K562 (cell line): ENCODE results near the gene PSMB11. TPM values are rescaled to one million over a fixed set of nuclear protein-coding genes. Genes with fewer than 3 reads are reported as not detected.

ENCODE experiments used
- EP400 ChIP-seq: fragments of 450-650 bp; IDR thresholded peaks from 2 replicates; pipeline ENCODE4 v1.6.1; 2017; ENCODE audit warnings: antibody characterized with exemption, mild to moderate bottlenecking, moderate library complexity
- HINFP ChIP-seq: fragments of 450-650 bp; conservative IDR thresholded peaks from 2 replicates; pipeline ENCODE4 v1.6.1; 2016; ENCODE audit warnings: missing genetic modification characterization, low read depth, mild to moderate bottlenecking, control low read depth, missing compliant biosample characterization
- HIVEP1 ChIP-seq: fragments of 250-450 bp; sonication (Bioruptor Pico); IDR thresholded peaks from 2 replicates; pipeline ENCODE4 v1.4.0; 2020; ENCODE audit warnings: mild to moderate bottlenecking
- HOXB6 ChIP-seq: fragments of 250-450 bp; sonication (Bioruptor Pico); IDR thresholded peaks from 2 replicates; pipeline ENCODE4 v1.5.1; 2022; ENCODE audit warnings: mild to moderate bottlenecking, borderline replicate concordance
- KLF16 ChIP-seq: IDR thresholded peaks from 2 replicates; pipeline ENCODE4 v1.6.1; 2016; ENCODE audit warnings: antibody characterized with exemption
- MCM2 ChIP-seq: fragments of 450-650 bp; IDR thresholded peaks from 2 replicates; pipeline ENCODE4 v1.6.1; 2017; ENCODE audit warnings: low read depth, mild to moderate bottlenecking
- MCM5 ChIP-seq: fragments of 450-650 bp; IDR thresholded peaks from 2 replicates; pipeline ENCODE4 v1.6.1; 2016; ENCODE audit warnings: low read depth
- MYBL2 ChIP-seq, 2 experiments: fragments of 450-650 bp in 1 of 2; sonication (generic) in 1 of 2; formaldehyde crosslinking in 1 of 2; IDR thresholded peaks; 2 replicates each; pipeline versions ENCODE4 v1.6.1 to v1.8.1; 2017 to 2022; ENCODE audit warnings: borderline replicate concordance in 1 of 2, inconsistent platforms in 1 of 2, low read depth in 1 of 2, mild to moderate bottlenecking in 1 of 2, missing genetic modification reagents in 1 of 2, moderate library complexity in 1 of 2
- NR1H2 ChIP-seq: sonication (generic); formaldehyde crosslinking; IDR thresholded peaks from 2 replicates; pipeline ENCODE4 v1.4.0; 2020; ENCODE audit warnings: mild to moderate bottlenecking, missing genetic modification reagents
- POLR2B ChIP-seq: fragments of 450-650 bp; IDR thresholded peaks from 2 replicates; pipeline ENCODE4 v1.6.1; 2018; ENCODE audit warnings: low read depth; ENCODE audit not compliant: partially characterized antibody
- POLR2G ChIP-seq: fragments of 200-400 bp; formaldehyde crosslinking; IDR thresholded peaks from 2 replicates; pipeline ENCODE4 v1.6.1; 2017; ENCODE audit warnings: low read depth, mild to moderate bottlenecking, antibody characterized with exemption, low read length, moderate library complexity
- PURB ChIP-seq: sonication (generic); formaldehyde crosslinking; IDR thresholded peaks from 2 replicates; pipeline ENCODE4 v1.9.0; 2021; ENCODE audit warnings: low read depth, mild to moderate bottlenecking, missing genetic modification reagents
- RBM39 ChIP-seq: fragments of 200-400 bp; formaldehyde crosslinking; optimal IDR thresholded peaks from 2 replicates; pipeline ENCODE3; 2018; ENCODE audit warnings: low read depth, low read length
- SFPQ ChIP-seq: fragments of 200-400 bp; formaldehyde crosslinking; IDR thresholded peaks from 2 replicates; pipeline ENCODE4 v1.6.1; 2017; ENCODE audit warnings: mild to moderate bottlenecking, low read depth, low read length, moderate library complexity
- SRSF9 ChIP-seq: fragments of 200-400 bp; formaldehyde crosslinking; IDR thresholded peaks from 2 replicates; pipeline ENCODE4 v1.6.1; 2017; ENCODE audit warnings: low read depth, low read length, borderline replicate concordance
- TAL1 ChIP-seq: fragments of 450-650 bp; IDR thresholded peaks from 2 replicates; pipeline ENCODE4 v1.6.1; 2016; ENCODE audit warnings: mild to moderate bottlenecking
- TFAM ChIP-seq: fragments of 250-450 bp; sonication (Bioruptor Pico); conservative IDR thresholded peaks from 2 replicates; pipeline ENCODE4 v1.5.0; 2021; ENCODE audit warnings: mild to moderate bottlenecking, moderate library complexity
- ZNF717 ChIP-seq: fragments of 250-450 bp; sonication (Bioruptor Pico); IDR thresholded peaks from 2 replicates; pipeline ENCODE4 v1.5.0; 2021
- ZNF766 ChIP-seq: fragments of 200-800 bp; sonication (Bioruptor generic); conservative IDR thresholded peaks from 2 replicates; pipeline ENCODE4 v1.6.1; 2016; ENCODE audit warnings: missing genetic modification characterization, missing compliant biosample characterization
- polyA plus RNA-seq, 8 experiments: library from polyadenylated mRNA; depleted of rRNA in 4 of 8; stranded (reverse) in 5 of 8; unstranded in 3 of 8; fragments of >200 nt; fragmentation: Nextera tagmentation in 2 of 8; fragmentation: Illumina TruSeq in 1 of 8; extraction: Ambion mirVana in 2 of 8; extraction: Trizol in 1 of 8; gene quantifications; 2 replicates each; pipeline versions ENCODE4 v1.2.1 to v1.2.3, GENCODE V29; 2011 to 2014; ENCODE audit warnings: inconsistent platforms in 1 of 8, missing spikeins in 1 of 8
- total RNA-seq, 7 experiments: library from RNA; depleted of rRNA in 6 of 7; stranded (reverse); fragments of >200 nt in 6 of 7; fragmentation: Illumina TruSeq in 2 of 7; extraction: Trizol in 2 of 7; gene quantifications; 2 replicates each; pipeline versions ENCODE4 v1.2.1 to v1.2.3, GENCODE V29; 2011 to 2021; ENCODE audit warnings: low replicate concordance in 1 of 7
- TF ChIP-seq, protein P1 (sequence below): sonication (generic); formaldehyde crosslinking; IDR thresholded peaks from 2 replicates; pipeline ENCODE4 v1.8.0; 2022; ENCODE audit warnings: mild to moderate bottlenecking, missing genetic modification reagents
- TF ChIP-seq, protein P2 (sequence below): fragments of 250-450 bp; sonication (Bioruptor Pico); IDR thresholded peaks from 2 replicates; pipeline ENCODE4 v1.5.0; 2020; ENCODE audit warnings: mild to moderate bottlenecking
- TF ChIP-seq, protein P3 (sequence below): fragments of 450-650 bp; IDR thresholded peaks from 2 replicates; pipeline ENCODE4 v1.6.1; 2016

PSMB11 gene
- total and polyA plus RNA-seq, 9 of the 15 experiments (the other 6 are each of a cell fraction or from before 2014, with no cell fraction given) = not detected

- TF ChIP-seq NR1H2 (CRISPR knock-in tag) (no peak), PURB (CRISPR knock-in tag) (no peak), POLR2B (no peak), SRSF9 (no peak), HIVEP1 (CRISPR knock-in tag) (no peak), TAL1 (no peak), RBM39 (no peak), KLF16 (peak; percentile 41; the same call in 1 of the 2 replicates), HINFP (tag) (no peak), SFPQ (no peak), POLR2G (0 out of 2 replicates have a peak, but pooled peaks have one; percentile 25), EP400 (peak; percentile 55; the same call in 1 of the 2 replicates), TFAM (CRISPR knock-in tag) (no peak), ZNF766 (CRISPR knock-in tag) (no peak), MCM5 (no peak), HOXB6 (CRISPR knock-in tag) (no peak), MYBL2 (IDR thresholded peaks at IDR 0.05; ENCODE audit: low read depth) (no peak), MYBL2 (CRISPR knock-in tag; IDR thresholded peaks at IDR 0.05; ENCODE audit: borderline replicate concordance) (no peak), MCM2 (no peak), ZNF717 (CRISPR knock-in tag) (no peak)
- TF ChIP-seq, protein P1, sequence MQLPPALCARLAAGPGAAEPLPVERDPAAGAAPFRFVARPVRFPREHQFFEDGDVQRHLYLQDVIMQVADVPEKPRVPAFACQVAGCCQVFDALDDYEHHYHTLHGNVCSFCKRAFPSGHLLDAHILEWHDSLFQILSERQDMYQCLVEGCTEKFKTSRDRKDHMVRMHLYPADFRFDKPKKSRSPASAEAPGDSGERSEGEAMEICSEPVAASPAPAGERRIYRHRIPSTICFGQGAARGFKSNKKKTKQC (CRISPR knock-in tag) = peak; percentile 35; the same call in 1 of the 2 replicates
- TF ChIP-seq, protein P2, sequence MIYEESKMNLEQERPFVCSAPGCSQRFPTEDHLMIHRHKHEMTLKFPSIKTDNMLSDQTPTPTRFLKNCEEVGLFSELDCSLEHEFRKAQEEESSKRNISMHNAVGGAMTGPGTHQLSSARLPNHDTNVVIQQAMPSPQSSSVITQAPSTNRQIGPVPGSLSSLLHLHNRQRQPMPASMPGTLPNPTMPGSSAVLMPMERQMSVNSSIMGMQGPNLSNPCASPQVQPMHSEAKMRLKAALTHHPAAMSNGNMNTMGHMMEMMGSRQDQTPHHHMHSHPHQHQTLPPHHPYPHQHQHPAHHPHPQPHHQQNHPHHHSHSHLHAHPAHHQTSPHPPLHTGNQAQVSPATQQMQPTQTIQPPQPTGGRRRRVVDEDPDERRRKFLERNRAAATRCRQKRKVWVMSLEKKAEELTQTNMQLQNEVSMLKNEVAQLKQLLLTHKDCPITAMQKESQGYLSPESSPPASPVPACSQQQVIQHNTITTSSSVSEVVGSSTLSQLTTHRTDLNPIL (CRISPR knock-in tag) = no peak
- TF ChIP-seq, protein P3, sequence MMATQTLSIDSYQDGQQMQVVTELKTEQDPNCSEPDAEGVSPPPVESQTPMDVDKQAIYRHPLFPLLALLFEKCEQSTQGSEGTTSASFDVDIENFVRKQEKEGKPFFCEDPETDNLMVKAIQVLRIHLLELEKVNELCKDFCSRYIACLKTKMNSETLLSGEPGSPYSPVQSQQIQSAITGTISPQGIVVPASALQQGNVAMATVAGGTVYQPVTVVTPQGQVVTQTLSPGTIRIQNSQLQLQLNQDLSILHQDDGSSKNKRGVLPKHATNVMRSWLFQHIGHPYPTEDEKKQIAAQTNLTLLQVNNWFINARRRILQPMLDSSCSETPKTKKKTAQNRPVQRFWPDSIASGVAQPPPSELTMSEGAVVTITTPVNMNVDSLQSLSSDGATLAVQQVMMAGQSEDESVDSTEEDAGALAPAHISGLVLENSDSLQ = peak; percentile 92
Observed at GRCh38 chr14:23056145-23056955, 14.3 kb downstream of the PSMB11 start (continued).
